Kidney glomerular epithelial cell (primary cell): Measurements from ENCODE around the gene TUG1.

ENCODE experiments used
- DNase-seq: peaks from one replicate; lab custom pipeline; 2025; lab: John Stamatoyannopoulos, UW

The TUG1 gene

GRCh38 chr22:30968924-30969531 lies at the start of gene TUG1:
Gene TUG1, plus strand, starts transcription at chr22:30969265.
- DNase-seq = peak; percentile 95

GRCh38 chr22:30919973-30920372 lies 49.1 kb upstream of the TUG1 start:
- no peak for DNase-seq

GRCh38 chr22:30920407-30920806 lies 48.7 kb upstream of the TUG1 start:
- DNase-seq = peak; percentile 41

GRCh38 chr22:30921108-30921507 lies 48.0 kb upstream of the TUG1 start:
- no peak for DNase-seq

GRCh38 chr22:30922151-30922611 lies 46.9 kb upstream of the TUG1 start:
- DNase-seq = no peak

GRCh38 chr22:30923168-30923900 lies 45.7 kb upstream of the TUG1 start:
- no peak for DNase-seq

- no peak for DNase-seq
Observed at GRCh38 chr22:30925667-30926066, 43.4 kb upstream of the TUG1 start.

GRCh38 chr22:30926706-30927105 lies 42.4 kb upstream of the TUG1 start:
- no peak for DNase-seq

GRCh38 chr22:30927806-30928205 lies 41.3 kb upstream of the TUG1 start:
- no peak for DNase-seq

- no peak for DNase-seq
Observed at GRCh38 chr22:30928401-30928800, 40.7 kb upstream of the TUG1 start.

- no peak for DNase-seq
Observed at GRCh38 chr22:30930228-30930627, 38.8 kb upstream of the TUG1 start.

- no peak for DNase-seq
Observed at GRCh38 chr22:30931541-30932300, 37.3 kb upstream of the TUG1 start.

GRCh38 chr22:30932661-30933060 lies 36.4 kb upstream of the TUG1 start:
- DNase-seq = no peak

GRCh38 chr22:30933457-30933856 lies 35.6 kb upstream of the TUG1 start:
- no peak for DNase-seq

GRCh38 chr22:30934053-30934452 lies 35.0 kb upstream of the TUG1 start:
- DNase-seq = no peak

- DNase-seq = no peak
Observed at GRCh38 chr22:30940685-30941362, 28.2 kb upstream of the TUG1 start.

GRCh38 chr22:30941363-30941740 lies 27.7 kb upstream of the TUG1 start:
- DNase-seq = no peak

- no peak for DNase-seq
Observed at GRCh38 chr22:30943368-30943767, 25.7 kb upstream of the TUG1 start.

- no peak for DNase-seq
Observed at GRCh38 chr22:30944986-30945385, 24.1 kb upstream of the TUG1 start.

GRCh38 chr22:30945653-30946052 lies 23.4 kb upstream of the TUG1 start:
- peak; percentile 38 for DNase-seq

- DNase-seq = no peak
Observed at GRCh38 chr22:30946354-30946753, 22.7 kb upstream of the TUG1 start.

- DNase-seq = no peak
Observed at GRCh38 chr22:30947173-30947815, 21.8 kb upstream of the TUG1 start.
